Astrocyte (in vitro differentiated cells and primary cell): ENCODE results near the gene COG7.

Experiments
- CTCF ChIP-seq: IDR thresholded peaks from 2 replicates; pipeline ENCODE4 v1.5.1; 2011; ENCODE audit warnings: low read depth, mild to moderate bottlenecking, inconsistent platforms, low read length, moderate library complexity; ENCODE audit not compliant: insufficient read depth
- EZH2 ChIP-seq: IDR thresholded peaks from 2 replicates; pipeline ENCODE4 v1.6.1; 2012; ENCODE audit warnings: mild to moderate bottlenecking, low read length, inconsistent platforms; ENCODE audit not compliant: insufficient read depth

- TF ChIP-seq CTCF (no peak), EZH2 (no peak)
Observed at GRCh38 chr16:23480257-23480656, 27.3 kb upstream of the COG7 start.
